Right ventricle myocardium inferior (tissue), 1 donor: ENCODE measurements around the gene DSG4. TPM values are rescaled to one million over a fixed set of nuclear protein-coding genes. Genes with fewer than 3 reads are reported as not detected.

ENCODE experiments used
- ATAC-seq: fragments of 200-7000 bp; cut with Tn5 transposase; one replicate; pipeline ENCODE4 v1.9.1; 2020; ENCODE audit warnings: mild to moderate bottlenecking, moderate library complexity
- DNase-seq: peaks from one replicate; pipeline ENCODE4 v3.0.0; 2021; ENCODE audit errors: missing footprints
- intact Hi-C: fragments of 100-400 bp; cut with DNase I; formaldehyde crosslinking; loops from one replicate; pipeline ENCODE4 v1.11.0; 2022
- total RNA-seq: library from RNA; stranded (reverse); fragmentation: NEBNext Ultra II Directional; extraction: Animal tissue kit (Norgen Biotek cat#: 25700); gene quantifications from one replicate; pipeline ENCODE4 v1.2.1, GENCODE V29; 2021
- donor health status: DM: no; HTN: yes; CAD: no; lungs with severe emphysema.

DSG4 gene
- total RNA-seq, 1 donor from 2014 or later: not detected

GRCh38 chr18:31436825-31437224 lies 60.2 kb downstream of the DSG4 start:
- intact Hi-C loops: no loop called here
- ATAC-seq (no peak), DNase-seq (no peak)

GRCh38 chr18:31438402-31438801 lies 61.8 kb downstream of the DSG4 start:
- intact Hi-C loops: no loop called here
- ATAC-seq (no peak), DNase-seq (no peak)

GRCh38 chr18:31439807-31440325 lies 63.3 kb downstream of the DSG4 start:
- no peak for DNase-seq
- intact Hi-C loops: no loop called here
- no peak for ATAC-seq

GRCh38 chr18:31440787-31441186 lies 64.2 kb downstream of the DSG4 start:
- no peak for ATAC-seq

GRCh38 chr18:31441493-31441892 lies 64.9 kb downstream of the DSG4 start:
- no peak for DNase-seq
- ATAC-seq: no peak
- intact Hi-C loops: no loop called here

More at GRCh38 chr18:31440787-31441186, 64.2 kb downstream of the DSG4 start:
- intact Hi-C loops: no loop called here
- DNase-seq: no peak

- intact Hi-C loops: no loop called here
- DNase-seq: no peak
- no peak for ATAC-seq
Measured at GRCh38 chr18:31444142-31444541, 67.6 kb downstream of the DSG4 start.

GRCh38 chr18:31445908-31446307 lies 69.3 kb downstream of the DSG4 start:
- intact Hi-C loops: no loop called here
- ATAC-seq: no peak

GRCh38 chr18:31446854-31447253 lies 70.3 kb downstream of the DSG4 start:
- ATAC-seq (no peak), DNase-seq (no peak)
- intact Hi-C loops: no loop called here

More at GRCh38 chr18:31445908-31446307, 69.3 kb downstream of the DSG4 start:
- no peak for DNase-seq

- no peak for DNase-seq
- ATAC-seq: no peak
- intact Hi-C loops: no loop called here
Measured at GRCh38 chr18:31447530-31448191, 71.1 kb downstream of the DSG4 start, which contains the start of gene DSG3. TSS of gene DSG3 (plus strand) at chr18:31447741. CDS start at chr18:31447878, 137 bp downstream.

GRCh38 chr18:31450409-31450808 lies 73.8 kb downstream of the DSG4 start:
- DNase-seq (no peak), ATAC-seq (no peak)
- intact Hi-C loops: no loop called here

GRCh38 chr18:31451625-31452024 lies 75.0 kb downstream of the DSG4 start:
- DNase-seq: no peak
- no peak for ATAC-seq
- intact Hi-C loops: no loop called here

- ATAC-seq (no peak), DNase-seq (no peak)
- intact Hi-C loops: no loop called here
Measured at GRCh38 chr18:31454066-31454708, 77.6 kb downstream of the DSG4 start.

Other genes starting within 250 kb of the DSG4 start
- 3.0 TPM for gene DSC1, start 213.9 kb upstream of the DSG4 start, total RNA-seq
- 0.68 TPM for gene DSG1, start 58.6 kb upstream of the DSG4 start, total RNA-seq
- gene DSG3, start 71.0 kb downstream of the DSG4 start, total RNA-seq: not detected
- 35.7 TPM for gene DSG2, start 121.4 kb downstream of the DSG4 start, total RNA-seq
- not detected for gene TTR, start 215.1 kb downstream of the DSG4 start, total RNA-seq